ENCODE measurements around the gene MAPK12. TPM values are rescaled to one million over a fixed set of nuclear protein-coding genes. Genes with fewer than 3 reads are reported as not detected.
A peak's percentile ranks its signal among the peaks of the same experiment; 100 is the strongest.

The MAPK12 gene
- total and polyA plus RNA-seq, 2 of the 4 experiments (the other 2 are of a cell fraction) = 41.0 to 56.3 TPM

DNA sequence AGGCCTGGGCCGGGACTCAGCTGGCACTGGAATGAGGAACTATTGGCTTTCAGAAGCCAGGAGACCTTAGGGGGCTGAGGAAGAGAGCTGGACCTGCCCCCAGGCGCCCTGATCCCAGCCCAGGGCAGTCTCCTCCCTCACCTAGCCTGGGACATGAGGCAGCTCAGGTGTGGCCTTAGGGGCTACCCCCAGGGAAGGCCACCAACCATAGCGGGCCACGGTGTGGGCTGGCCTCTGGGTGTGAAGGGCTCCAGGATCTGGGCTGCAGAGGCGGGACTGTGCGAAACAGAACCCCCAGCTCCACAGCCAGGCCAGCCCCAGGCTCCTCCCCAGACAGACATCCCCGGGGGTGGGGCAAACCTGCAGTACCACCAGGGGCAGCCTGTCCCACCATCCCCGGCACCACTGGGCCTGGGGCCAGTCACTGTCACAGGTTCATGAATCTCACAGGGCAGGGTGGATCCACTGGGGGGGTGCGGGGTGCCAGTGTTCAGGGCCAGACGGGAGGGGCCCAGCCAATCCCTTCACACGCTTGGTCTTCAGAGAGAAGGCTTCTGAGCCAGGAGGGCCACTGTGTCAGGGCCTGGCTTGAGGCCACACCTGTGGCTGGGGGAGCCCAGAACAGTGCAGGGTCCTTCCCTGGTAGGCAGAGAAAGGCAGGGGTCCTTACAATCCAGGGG is 42.5 kb upstream of the MAPK12 start:
- peak overlapping the region; percentile 26 for H2BK120ac ChIP-seq (ENCODE audit: low read depth, low read length)
- DNase-seq = no peak
- intact Hi-C loops (cut with micrococcal nuclease) = no loop called here
- H4K91ac ChIP-seq (ENCODE audit: insufficient read depth, low read depth, low read length) = peak overlapping the region; percentile 68
- no peak overlapping the region for H2AFZ ChIP-seq (replicated peaks; ENCODE audit: low read length, poor library complexity)
- H2AK9ac ChIP-seq (replicated peaks; ENCODE audit: low read depth, low read length, poor library complexity) = peak overlapping the region; percentile 94
- H3K79me1 ChIP-seq (ENCODE audit: low read depth in 1 of 2, low read length in 2 of 2) = peaks cover 0 to 44% of the 10 kb centered on the region in 2 experiments; a peak in 2 of 4 replicates
- H3K18ac ChIP-seq (ENCODE audit: low read depth, low read length) = peak overlapping the region; percentile 68
- peak overlapping the region; percentile 80 for H2AK5ac ChIP-seq (ENCODE audit: low read depth, low read length)
- peak overlapping the region; percentile 72; the same call in 1 of the 2 replicates for H3K23ac ChIP-seq (ENCODE audit: low read depth, low read length)
- H3K9me1 ChIP-seq (ENCODE audit: insufficient read depth, low read length) = peaks cover 22% of the 10 kb centered on the region
- H4K5ac ChIP-seq (ENCODE audit: low read depth, low read length) = peak overlapping the region; percentile 48; the same call in 1 of the 2 replicates
- in situ Hi-C loops (cut with MboI; ENCODE audit: low sequenced_read_pairs) = no loop called here
- peaks cover 24% of the 10 kb centered on the region; the same call in 1 of the 2 replicates for H3K36me3 ChIP-seq (ENCODE audit: control insufficient read depth, insufficient read depth, low read length)
- peak overlapping the region; percentile 44 to 67; a peak in 2 of 4 replicates for H4K8ac ChIP-seq (ENCODE audit: low read depth in 2 of 2, low read length in 2 of 2)
- H3K9me3 ChIP-seq (ENCODE audit: control insufficient read depth, insufficient read depth, low read length) = no peaks in the 10 kb centered on the region
- H3K4me3 ChIP-seq (ENCODE audit: insufficient read depth, low read depth, low read length) = no peak overlapping the region
- H2BK20ac ChIP-seq (ENCODE audit: low read depth, low read length) = peak overlapping the region; percentile 33; the same call in 1 of the 2 replicates
- H3K27me3 ChIP-seq (ENCODE audit: control insufficient read depth, insufficient read depth, low read length) = no peaks in the 10 kb centered on the region
- no peak overlapping the region for H3K56ac ChIP-seq (ENCODE audit: extremely low read depth, insufficient read depth, low read length)
- peak overlapping the region; percentile 96 for H3K27ac ChIP-seq (ENCODE audit: insufficient read depth, low read length)
- POLR2A ChIA-PET (ENCODE audit: unreplicated experiment) = no interaction called here
- H4K20me1 ChIP-seq (ENCODE audit: insufficient read depth, low read length) = peaks cover 69% of the 10 kb centered on the region
- CTCF ChIA-PET = no interaction called here
- H3K14ac ChIP-seq (replicated peaks; ENCODE audit: low read depth, low read length) = peak overlapping the region; percentile 49; the same call in 1 of the 2 replicates
- H2BK5ac ChIP-seq (ENCODE audit: low read depth, low read length, poor library complexity, severe bottlenecking) = peak overlapping the region; percentile 91
- peaks cover 72% of the 10 kb centered on the region for H3K4me1 ChIP-seq (ENCODE audit: control insufficient read depth, insufficient read depth, low read length)
- 55% methylated on average over 4 of the region's 11 CpGs; no CpG with 5 or more reads in 1 of the 2 experiments for WGBS, 2 experiments (ENCODE audit: extremely low coverage in 2 of 2, insufficient read length in 1 of 2)
- dilution Hi-C loops (cut with HindIII; ENCODE audit: low sequenced_read_pairs, unreplicated experiment) = no loop called here
- TF ChIP-seq, protein P1, sequence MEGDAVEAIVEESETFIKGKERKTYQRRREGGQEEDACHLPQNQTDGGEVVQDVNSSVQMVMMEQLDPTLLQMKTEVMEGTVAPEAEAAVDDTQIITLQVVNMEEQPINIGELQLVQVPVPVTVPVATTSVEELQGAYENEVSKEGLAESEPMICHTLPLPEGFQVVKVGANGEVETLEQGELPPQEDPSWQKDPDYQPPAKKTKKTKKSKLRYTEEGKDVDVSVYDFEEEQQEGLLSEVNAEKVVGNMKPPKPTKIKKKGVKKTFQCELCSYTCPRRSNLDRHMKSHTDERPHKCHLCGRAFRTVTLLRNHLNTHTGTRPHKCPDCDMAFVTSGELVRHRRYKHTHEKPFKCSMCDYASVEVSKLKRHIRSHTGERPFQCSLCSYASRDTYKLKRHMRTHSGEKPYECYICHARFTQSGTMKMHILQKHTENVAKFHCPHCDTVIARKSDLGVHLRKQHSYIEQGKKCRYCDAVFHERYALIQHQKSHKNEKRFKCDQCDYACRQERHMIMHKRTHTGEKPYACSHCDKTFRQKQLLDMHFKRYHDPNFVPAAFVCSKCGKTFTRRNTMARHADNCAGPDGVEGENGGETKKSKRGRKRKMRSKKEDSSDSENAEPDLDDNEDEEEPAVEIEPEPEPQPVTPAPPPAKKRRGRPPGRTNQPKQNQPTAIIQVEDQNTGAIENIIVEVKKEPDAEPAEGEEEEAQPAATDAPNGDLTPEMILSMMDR (conservative IDR thresholded peaks at IDR 0.05; ENCODE audit: low read depth, low read length) = no peak; the same call in 1 of the 2 replicates
- TF ChIP-seq MXI1 (IDR thresholded peaks at IDR 0.05; ENCODE audit: borderline replicate concordance, low read depth, low read length) (no peak), NFE2L2 (IDR thresholded peaks at IDR 0.05; ENCODE audit: low read depth, low read length) (no peak), POLR2A (IDR thresholded peaks at IDR 0.05; ENCODE audit: low read depth, low read length) (no peak), CEBPB (IDR thresholded peaks at IDR 0.05; ENCODE audit: low read depth, low read length) (no peak), SMC3 (IDR thresholded peaks at IDR 0.05; ENCODE audit: low read depth, low read length) (no peak), FOS (IDR thresholded peaks at IDR 0.05; ENCODE audit: low read depth, low read length) (no peak), RFX5 (IDR thresholded peaks at IDR 0.05; ENCODE audit: low read depth, low read length) (no peak)
- peak overlapping the region; percentile 68; the same call in 1 of the 2 replicates for H3K9ac ChIP-seq (ENCODE audit: low read depth, low read length)
- peak overlapping the region; percentile 65 for H3K4me2 ChIP-seq (ENCODE audit: low read depth, low read length)
- no peak for ATAC-seq (ENCODE audit: low read depth)
- BruUV-seq (replicated peaks) = no TSS peak
- peak overlapping the region; percentile 89 for H3K4ac ChIP-seq (ENCODE audit: low read depth, low read length)
- H2BK15ac ChIP-seq (ENCODE audit: low read depth, low read length) = 0 out of 3 replicates have a peak overlapping the region, but pooled peaks have one; percentile 49
